ENCODE data around the gene RSPO4.

RSPO4 gene

DNA sequence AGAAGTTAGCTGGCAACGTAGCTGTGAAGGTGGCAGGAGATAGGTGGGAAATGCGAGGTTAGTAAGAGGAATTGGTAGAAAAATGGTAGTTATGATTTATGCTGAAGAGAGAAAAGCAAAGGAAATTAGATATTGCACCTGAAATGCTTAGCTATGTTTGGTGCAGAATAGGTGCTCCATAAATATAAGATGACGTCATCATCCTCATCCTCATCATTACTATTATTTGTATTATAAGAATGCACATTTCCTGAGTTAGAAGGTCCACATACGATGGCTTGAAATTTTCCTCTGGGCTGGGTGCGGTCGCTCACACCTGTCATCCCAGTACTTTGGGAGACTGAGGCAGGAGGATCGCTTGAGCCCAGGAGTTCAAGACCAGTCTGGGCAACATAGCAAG is 46.5 kb downstream of the RSPO4 start:
- Mint-ChIP-seq H3K4me1 (ENCODE audit: low read depth in 2 of 2) (peaks cover 0 to 6% of the 10 kb centered on the region in 2 donors), H3K4me3 (no peak overlapping the region), H3K36me3 (ENCODE audit: insufficient read depth) (no peaks in the 10 kb centered on the region), H3K27ac (no peak overlapping the region), H3K9me3 (no peaks in the 10 kb centered on the region), H3K27me3 (peaks cover 44 to 90% of the 10 kb centered on the region in 2 donors)
- DNase-seq (no peak), ATAC-seq (replicated peaks) (no peak)

GRCh38 chr20:955111-955510 is 47.0 kb downstream of the RSPO4 start:
- peaks cover 0 to 6% of the 10 kb centered on the region in 2 donors for H3K4me1 Mint-ChIP-seq (ENCODE audit: low read depth in 2 of 2)

GRCh38 chr20:953742-954141 is 48.4 kb downstream of the RSPO4 start:
- Mint-ChIP-seq H3K27me3 (peaks cover 46 to 89% of the 10 kb centered on the region in 2 donors), H3K4me1 (ENCODE audit: low read depth in 2 of 2) (peaks cover 0 to 3% of the 10 kb centered on the region in 2 donors), H3K9me3 (no peaks in the 10 kb centered on the region), H3K36me3 (ENCODE audit: insufficient read depth) (no peaks in the 10 kb centered on the region), H3K4me3 (no peak overlapping the region), H3K27ac (no peak overlapping the region)
- DNase-seq (no peak), ATAC-seq (replicated peaks) (no peak)

More at GRCh38 chr20:955111-955510, 47.0 kb downstream of the RSPO4 start:
- DNase-seq = no peak
- H3K27me3 Mint-ChIP-seq = peaks cover 43 to 89% of the 10 kb centered on the region in 2 donors
- no peak overlapping the region for H3K4me3 Mint-ChIP-seq
- H3K9me3 Mint-ChIP-seq = no peaks in the 10 kb centered on the region
- no peak overlapping the region for H3K27ac Mint-ChIP-seq
- H3K36me3 Mint-ChIP-seq (ENCODE audit: insufficient read depth) = no peaks in the 10 kb centered on the region
- no peak for ATAC-seq (replicated peaks)

GRCh38 chr20:952196-952795 is 49.8 kb downstream of the RSPO4 start:
- DNase-seq (no peak), ATAC-seq (replicated peaks) (no peak)
- no peaks in the 10 kb centered on the region for H3K9me3 Mint-ChIP-seq
- H3K4me1 Mint-ChIP-seq (ENCODE audit: low read depth in 2 of 2) = peaks cover 0 to 3% of the 10 kb centered on the region in 2 donors
- no peak overlapping the region for H3K4me3 Mint-ChIP-seq
- no peak overlapping the region for H3K27ac Mint-ChIP-seq
- no peaks in the 10 kb centered on the region for H3K36me3 Mint-ChIP-seq (ENCODE audit: insufficient read depth)
- peaks cover 42 to 88% of the 10 kb centered on the region in 2 donors for H3K27me3 Mint-ChIP-seq

GRCh38 chr20:951384-952169 is 50.5 kb downstream of the RSPO4 start:
- Mint-ChIP-seq H3K27ac (no peak overlapping the region), H3K27me3 (peaks cover 44 to 91% of the 10 kb centered on the region in 2 donors), H3K9me3 (no peaks in the 10 kb centered on the region)

GRCh38 chr20:949717-950116 is 52.4 kb downstream of the RSPO4 start:
- no peaks in the 10 kb centered on the region for H3K9me3 Mint-ChIP-seq
- DNase-seq (no peak), ATAC-seq (replicated peaks) (no peak)
- no peaks in the 10 kb centered on the region for H3K36me3 Mint-ChIP-seq (ENCODE audit: insufficient read depth)
- H3K4me3 Mint-ChIP-seq = no peak overlapping the region
- no peak overlapping the region for H3K27ac Mint-ChIP-seq
- no peaks in the 10 kb centered on the region for H3K4me1 Mint-ChIP-seq (ENCODE audit: low read depth in 2 of 2)
- H3K27me3 Mint-ChIP-seq = peaks cover 47 to 91% of the 10 kb centered on the region in 2 donors

More at GRCh38 chr20:951384-952169, 50.5 kb downstream of the RSPO4 start:
- DNase-seq (no peak), ATAC-seq (replicated peaks) (no peak)
- Mint-ChIP-seq H3K4me3 (no peak overlapping the region), H3K36me3 (ENCODE audit: insufficient read depth) (no peaks in the 10 kb centered on the region), H3K4me1 (ENCODE audit: low read depth in 2 of 2) (peaks cover 0 to 3% of the 10 kb centered on the region in 2 donors)

DNA sequence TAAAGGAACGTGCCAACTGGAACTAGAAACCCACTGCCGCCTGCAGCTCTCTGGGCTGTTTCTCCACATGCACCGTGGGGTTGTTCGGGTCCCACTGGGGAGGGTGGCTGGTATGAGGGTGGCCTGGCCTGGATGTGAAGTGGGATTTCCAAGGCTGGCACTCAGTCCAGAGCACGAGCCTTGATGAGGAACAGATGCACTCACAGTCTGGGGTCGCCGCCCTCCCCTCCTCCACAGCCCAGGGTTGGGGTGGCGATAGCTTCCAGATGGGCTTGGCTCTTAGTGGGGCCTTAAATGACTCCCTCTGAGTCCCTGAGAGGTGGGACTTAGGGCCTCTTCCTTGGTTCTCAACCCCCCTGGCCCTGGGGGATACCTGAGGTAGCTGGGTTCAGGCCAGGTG is 55.3 kb downstream of the RSPO4 start:
- Mint-ChIP-seq H3K27me3 (peaks cover 46 to 68% of the 10 kb centered on the region in 2 donors), H3K36me3 (ENCODE audit: insufficient read depth) (no peaks in the 10 kb centered on the region), H3K27ac (no peak overlapping the region), H3K4me3 (no peak overlapping the region), H3K9me3 (no peaks in the 10 kb centered on the region), H3K4me1 (ENCODE audit: low read depth in 2 of 2) (no peaks in the 10 kb centered on the region)
- ATAC-seq (replicated peaks) = no peak
- no peak for DNase-seq

DNA sequence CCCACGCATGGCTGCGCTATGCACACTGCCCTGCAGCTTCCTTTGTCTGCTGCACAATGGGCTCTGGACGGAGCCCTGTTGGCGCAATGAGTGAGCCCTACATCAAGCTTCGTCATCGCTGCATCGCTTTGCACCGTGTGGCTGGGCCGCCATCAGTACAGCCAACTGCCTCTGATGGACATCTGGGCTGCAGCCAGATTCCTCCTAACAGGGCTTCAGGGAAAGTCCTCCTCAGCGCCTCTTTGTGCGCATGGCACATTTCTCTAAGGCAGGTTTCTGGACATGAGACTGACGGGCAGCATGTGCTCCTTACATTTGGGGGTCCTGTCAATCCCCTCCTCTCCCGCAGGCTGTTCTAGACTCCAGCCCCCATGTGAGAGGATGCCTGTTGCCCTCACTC is 56.3 kb downstream of the RSPO4 start:
- DNase-seq = no peak
- H3K4me3 Mint-ChIP-seq = no peak overlapping the region
- H3K9me3 Mint-ChIP-seq = no peaks in the 10 kb centered on the region
- no peaks in the 10 kb centered on the region for H3K36me3 Mint-ChIP-seq (ENCODE audit: insufficient read depth)
- ATAC-seq (replicated peaks) = no peak
- H3K27me3 Mint-ChIP-seq = peaks cover 49 to 66% of the 10 kb centered on the region in 2 donors
- H3K27ac Mint-ChIP-seq = no peak overlapping the region
- H3K4me1 Mint-ChIP-seq (ENCODE audit: low read depth in 2 of 2) = no peaks in the 10 kb centered on the region

- Mint-ChIP-seq H3K27ac (no peak overlapping the region), H3K36me3 (ENCODE audit: insufficient read depth) (no peaks in the 10 kb centered on the region), H3K9me3 (no peaks in the 10 kb centered on the region), H3K4me3 (no peak overlapping the region), H3K27me3 (peaks cover 53 to 68% of the 10 kb centered on the region in 2 donors), H3K4me1 (ENCODE audit: low read depth in 2 of 2) (no peaks in the 10 kb centered on the region)
- no peak for ATAC-seq (replicated peaks)
- no peak for DNase-seq
Measured at GRCh38 chr20:944774-945410, 57.2 kb downstream of the RSPO4 start.

- no peak for DNase-seq
- Mint-ChIP-seq H3K4me3 (no peak overlapping the region), H3K27ac (no peak overlapping the region), H3K4me1 (ENCODE audit: low read depth in 2 of 2) (no peaks in the 10 kb centered on the region), H3K36me3 (ENCODE audit: insufficient read depth) (no peaks in the 10 kb centered on the region), H3K9me3 (no peaks in the 10 kb centered on the region), H3K27me3 (peaks cover 55 to 68% of the 10 kb centered on the region in 2 donors)
- ATAC-seq (replicated peaks) = no peak
Measured at GRCh38 chr20:944148-944547, 58.0 kb downstream of the RSPO4 start.

DNA sequence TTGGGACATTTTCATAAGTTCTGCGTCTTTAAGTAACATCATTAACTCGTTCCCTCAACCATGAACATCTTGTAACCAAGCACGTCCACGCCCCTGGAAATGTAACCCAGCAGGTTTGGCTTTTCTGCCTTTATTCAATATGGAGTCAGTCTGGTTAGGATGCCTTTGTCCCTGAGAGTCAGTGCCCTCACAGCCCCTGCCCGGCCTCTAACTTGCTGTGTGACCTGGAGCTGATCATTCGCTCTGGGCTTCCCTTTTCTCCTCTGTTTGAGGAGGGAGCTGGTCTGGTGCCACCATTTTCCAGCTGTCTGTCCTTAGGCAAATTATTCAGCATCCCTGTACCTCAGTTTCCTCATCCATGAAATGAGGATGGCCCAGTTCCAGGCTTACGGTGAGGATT is 59.5 kb downstream of the RSPO4 start:
- Mint-ChIP-seq H3K9me3 (no peaks in the 10 kb centered on the region), H3K27me3 (peaks cover 46 to 59% of the 10 kb centered on the region in 2 donors), H3K4me3 (no peak overlapping the region), H3K27ac (no peak overlapping the region), H3K36me3 (ENCODE audit: insufficient read depth) (no peaks in the 10 kb centered on the region), H3K4me1 (ENCODE audit: low read depth in 2 of 2) (no peaks in the 10 kb centered on the region)
- DNase-seq (no peak), ATAC-seq (replicated peaks) (no peak)

DNA sequence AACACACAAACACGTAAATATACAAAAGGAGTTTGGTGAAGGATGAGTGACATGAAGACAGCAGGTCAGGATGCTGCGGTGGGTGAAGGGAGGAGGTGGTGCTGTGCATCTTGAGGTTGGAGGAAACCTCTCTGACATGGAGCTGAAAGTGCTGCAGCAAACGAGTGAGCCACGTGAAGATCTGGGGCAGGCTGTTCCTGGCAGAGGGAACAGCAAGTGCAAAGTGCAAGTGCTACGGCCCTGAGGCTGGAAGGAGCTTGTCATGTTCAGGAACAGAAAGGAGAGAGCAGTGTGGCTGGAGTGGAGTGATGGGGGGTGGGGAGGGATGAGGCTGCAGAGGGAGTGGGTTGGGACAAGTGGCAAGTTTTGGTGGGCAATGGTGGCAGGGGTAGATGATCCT is 61.2 kb downstream of the RSPO4 start:
- Mint-ChIP-seq H3K36me3 (ENCODE audit: insufficient read depth) (no peaks in the 10 kb centered on the region), H3K27ac (no peak overlapping the region), H3K27me3 (peaks cover 34 to 42% of the 10 kb centered on the region in 2 donors), H3K4me1 (ENCODE audit: low read depth in 2 of 2) (no peaks in the 10 kb centered on the region), H3K9me3 (no peaks in the 10 kb centered on the region), H3K4me3 (no peak overlapping the region)
- DNase-seq = no peak
- ATAC-seq (replicated peaks) = no peak

- H3K27ac Mint-ChIP-seq = no peak overlapping the region
- no peak for DNase-seq
- H3K9me3 Mint-ChIP-seq = no peaks in the 10 kb centered on the region
- H3K36me3 Mint-ChIP-seq (ENCODE audit: insufficient read depth) = no peaks in the 10 kb centered on the region
- H3K27me3 Mint-ChIP-seq = peaks cover 20 to 29% of the 10 kb centered on the region in 2 donors
- ATAC-seq (replicated peaks) = no peak
- no peaks in the 10 kb centered on the region for H3K4me1 Mint-ChIP-seq (ENCODE audit: low read depth in 2 of 2)
- H3K4me3 Mint-ChIP-seq = no peak overlapping the region
Measured at GRCh38 chr20:939606-940005, 62.5 kb downstream of the RSPO4 start.

Measured in effector memory CD8-positive, alpha-beta T cell (primary cell).